ENCODE data around the gene CPSF2.
"Not testable (repeated sequence)": the region's sequence is repeated elsewhere in the genome, so short reads cannot be mapped to it uniquely, and the experiment has no call there.

The CPSF2 gene

DNA sequence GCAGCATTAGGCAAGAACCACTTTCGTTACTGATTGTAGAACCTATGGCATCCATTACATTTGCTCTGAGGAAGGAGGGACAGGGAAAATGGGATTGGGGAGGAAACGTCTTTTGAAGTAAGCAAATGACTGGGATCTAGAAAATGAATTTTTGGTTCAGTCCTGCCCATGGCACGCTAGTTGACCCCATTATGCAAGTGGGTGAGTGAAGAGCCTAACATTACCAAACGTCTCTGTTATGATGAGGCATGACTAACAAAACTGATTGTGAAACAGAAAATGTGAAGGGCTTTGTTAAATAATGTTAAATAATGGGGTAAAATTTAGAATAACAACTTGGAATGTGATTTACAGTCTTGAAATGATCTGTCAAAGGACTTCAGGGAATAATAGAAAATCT is 38.9 kb downstream of the CPSF2 start:
- no peak for DNase-seq (ENCODE audit: low spot score)

- no peak for DNase-seq (ENCODE audit: low spot score)
These were observed 39.8 kb downstream of the CPSF2 start for GRCh38 chr14:92161521-92161920.

- DNase-seq (ENCODE audit: low spot score), result no peak
These were observed 43.2 kb downstream of the CPSF2 start for GRCh38 chr14:92164958-92165357.

GRCh38 chr14:92173668-92174067 is 51.9 kb downstream of the CPSF2 start:
- no peak for DNase-seq (ENCODE audit: low spot score)

GRCh38 chr14:92175811-92176210 is 54.0 kb downstream of the CPSF2 start:
- no peak for DNase-seq (ENCODE audit: low spot score)

GRCh38 chr14:92176476-92176875 is 54.7 kb downstream of the CPSF2 start:
- no peak for DNase-seq (ENCODE audit: low spot score)

- not testable (repeated sequence) for DNase-seq (ENCODE audit: low spot score)
These were observed 57.4 kb downstream of the CPSF2 start for GRCh38 chr14:92179178-92179577.

GRCh38 chr14:92185559-92185958 is 63.8 kb downstream of the CPSF2 start:
- DNase-seq (ENCODE audit: low spot score), result no peak

DNA sequence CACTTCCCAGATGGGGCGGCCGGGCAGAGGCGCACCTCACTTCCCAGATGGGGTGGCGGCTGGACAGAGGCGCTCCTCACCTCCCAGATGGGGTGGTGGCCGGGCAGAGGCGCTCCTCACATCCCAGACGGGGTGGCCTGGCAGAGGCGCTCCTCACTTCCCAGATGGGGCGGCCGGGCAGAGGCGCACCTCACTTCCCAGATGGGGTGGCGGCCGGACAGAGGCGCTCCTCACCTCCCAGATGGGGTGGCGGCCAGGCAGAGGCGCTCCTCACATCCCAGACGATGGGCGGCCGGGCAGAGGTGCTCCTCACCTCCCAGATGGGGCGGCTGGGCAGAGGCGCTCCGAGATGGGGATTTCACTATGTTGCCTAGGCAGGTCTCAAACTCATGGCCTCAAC is 65.8 kb downstream of the CPSF2 start:
- not testable (repeated sequence) for DNase-seq (ENCODE audit: low spot score)

DNA sequence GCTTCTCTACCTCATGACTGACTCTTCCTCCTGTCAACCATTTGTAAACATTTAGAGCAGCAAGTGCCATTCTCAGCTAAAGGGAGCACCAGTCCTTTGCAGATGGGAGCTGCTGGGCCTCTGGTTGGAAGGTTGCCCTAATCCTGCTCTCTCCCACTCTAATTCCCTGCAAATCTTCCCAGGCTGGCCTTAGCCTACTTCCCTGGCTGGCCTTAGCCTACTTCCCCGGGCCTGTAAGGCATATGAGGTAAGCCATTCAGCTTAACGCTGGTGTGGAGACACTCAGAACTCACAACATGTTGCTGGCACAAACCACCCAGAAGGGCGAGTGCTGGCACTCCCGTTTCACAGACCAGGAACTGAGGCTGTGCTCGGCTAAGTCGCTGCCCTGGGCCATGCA is 69.0 kb downstream of the CPSF2 start:
- DNase-seq (ENCODE audit: low spot score), result no peak

DNA sequence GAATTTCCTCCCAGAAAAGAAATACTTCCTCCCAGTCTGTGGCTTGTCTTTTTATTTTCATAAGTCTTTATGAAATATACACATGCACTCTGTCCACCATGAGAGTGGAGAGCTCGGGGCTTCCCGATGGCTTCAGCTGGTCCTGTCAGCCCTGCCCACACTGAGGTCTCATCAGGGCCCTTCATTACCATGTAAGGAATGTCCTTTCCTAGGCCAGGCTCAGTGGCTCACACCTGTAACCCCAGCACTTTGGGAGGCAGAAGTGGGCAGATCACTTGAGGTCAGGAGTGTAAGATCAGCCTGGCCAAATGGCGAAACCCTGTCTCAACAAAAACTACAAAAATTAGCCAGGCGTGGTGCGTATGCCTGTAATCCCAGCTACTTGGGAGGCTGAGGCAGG is 77.0 kb downstream of the CPSF2 start:
- DNase-seq (ENCODE audit: low spot score), result no peak

DNA sequence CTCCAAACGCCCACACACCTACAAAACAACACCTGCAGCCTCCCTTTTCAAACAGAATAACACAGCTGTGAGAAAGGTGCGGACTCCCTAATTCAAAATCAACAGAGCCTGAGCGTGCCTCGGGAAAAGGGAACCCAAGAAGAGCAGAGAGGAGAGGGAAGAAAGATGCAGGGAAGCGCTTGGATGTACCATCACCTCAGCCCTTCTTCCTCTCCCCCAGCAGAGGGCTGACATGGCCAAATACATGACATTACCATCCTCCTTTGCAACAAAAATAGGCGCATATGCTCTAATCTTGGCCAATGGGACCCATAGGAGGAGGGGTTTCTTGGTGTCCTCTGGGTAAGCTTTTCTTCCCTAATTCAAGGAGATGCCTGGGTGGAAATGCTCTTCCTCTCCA is 78.0 kb downstream of the CPSF2 start:
- no peak for DNase-seq (ENCODE audit: low spot score)

DNA sequence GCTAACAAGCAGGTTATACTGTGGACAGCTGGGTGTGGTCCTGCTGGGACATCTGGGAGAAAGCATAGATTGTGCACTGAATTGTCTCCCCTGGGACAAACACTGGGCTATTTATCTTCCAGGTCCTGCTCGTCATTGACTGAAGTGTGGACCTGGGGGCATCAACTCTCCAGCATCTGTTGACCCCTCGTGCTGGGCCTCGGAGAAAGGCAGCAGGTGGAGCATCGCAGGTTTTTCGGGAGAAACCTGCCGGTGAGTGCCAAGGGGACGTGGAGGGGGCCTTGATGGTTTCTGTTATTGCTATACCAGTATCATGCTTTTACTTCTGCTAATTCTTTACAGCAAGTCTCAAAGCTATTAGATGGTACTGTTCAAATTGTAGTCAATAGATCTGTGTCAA is 81.3 kb downstream of the CPSF2 start:
- no peak for DNase-seq (ENCODE audit: low spot score)

- no peak for DNase-seq (ENCODE audit: low spot score)
These were observed 83.0 kb downstream of the CPSF2 start for GRCh38 chr14:92204792-92205191.

DNA sequence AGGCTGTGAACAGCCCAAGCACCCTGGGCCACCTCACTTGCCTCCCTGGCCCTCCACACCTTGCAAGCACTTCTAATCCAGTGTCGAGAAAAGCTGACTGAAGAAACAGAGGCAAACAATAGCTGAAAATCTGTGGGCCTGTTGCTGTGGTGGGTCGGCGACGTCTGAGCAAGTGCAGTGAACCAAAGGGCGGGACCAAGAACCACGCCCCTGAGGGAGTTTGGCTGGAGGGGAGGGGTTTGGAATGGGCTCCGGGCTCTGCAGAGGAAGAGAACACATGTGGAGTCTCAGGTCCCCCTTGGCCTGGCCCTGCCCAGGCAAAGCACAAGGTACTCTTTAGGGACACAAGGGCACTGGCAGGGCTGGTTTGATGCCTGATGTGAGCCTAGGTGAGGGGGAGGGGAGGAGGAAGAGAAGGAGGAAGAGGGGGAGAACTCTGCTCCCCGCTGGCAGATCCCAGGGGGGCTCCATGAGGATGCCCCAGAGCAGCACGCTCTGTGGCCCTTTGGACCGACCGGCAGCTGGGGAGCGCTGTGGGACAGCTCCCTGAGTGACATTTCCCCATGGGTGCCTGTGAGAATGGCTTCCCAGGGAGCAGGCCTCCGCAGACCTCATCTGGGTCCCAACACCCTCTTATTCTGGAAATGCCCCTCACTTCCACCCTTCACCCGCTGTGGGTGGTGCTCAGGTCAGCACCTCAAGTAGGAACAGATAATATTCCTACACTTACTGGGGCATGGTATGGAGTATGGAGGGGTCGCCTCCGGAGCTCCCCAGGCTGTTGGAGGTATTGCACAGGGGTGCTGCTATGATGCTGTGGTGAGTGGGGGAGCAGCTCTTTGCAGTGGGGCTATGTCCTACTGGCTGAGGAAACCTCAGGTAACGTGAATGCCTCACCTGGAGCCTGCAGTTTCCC is 85.5 kb downstream of the CPSF2 start:
- no peak for DNase-seq (ENCODE audit: low spot score)

GRCh38 chr14:92207928-92208265 is 86.1 kb downstream of the CPSF2 start:
- DNase-seq (ENCODE audit: low spot score), result no peak

DNA sequence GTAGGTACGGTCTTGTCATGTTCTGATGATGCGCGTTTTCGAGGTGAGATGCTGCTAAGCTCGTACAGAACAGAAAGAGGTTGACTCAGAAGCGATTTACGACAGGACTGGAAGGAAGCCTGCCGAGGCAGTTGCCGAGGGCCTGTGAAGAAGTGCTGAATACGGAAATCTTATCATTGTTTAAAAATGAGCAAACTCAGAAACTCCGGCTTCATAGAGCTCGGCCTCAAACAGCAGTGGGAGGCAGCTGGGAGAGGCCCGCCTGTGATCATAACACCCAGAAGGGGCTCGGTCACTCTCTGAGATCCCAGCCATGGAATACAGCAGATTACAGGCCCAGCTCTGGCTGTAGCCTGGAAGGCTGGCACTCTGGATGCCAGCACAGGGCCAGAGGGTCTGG is 87.4 kb downstream of the CPSF2 start:
- DNase-seq (ENCODE audit: low spot score), result no peak

DNA sequence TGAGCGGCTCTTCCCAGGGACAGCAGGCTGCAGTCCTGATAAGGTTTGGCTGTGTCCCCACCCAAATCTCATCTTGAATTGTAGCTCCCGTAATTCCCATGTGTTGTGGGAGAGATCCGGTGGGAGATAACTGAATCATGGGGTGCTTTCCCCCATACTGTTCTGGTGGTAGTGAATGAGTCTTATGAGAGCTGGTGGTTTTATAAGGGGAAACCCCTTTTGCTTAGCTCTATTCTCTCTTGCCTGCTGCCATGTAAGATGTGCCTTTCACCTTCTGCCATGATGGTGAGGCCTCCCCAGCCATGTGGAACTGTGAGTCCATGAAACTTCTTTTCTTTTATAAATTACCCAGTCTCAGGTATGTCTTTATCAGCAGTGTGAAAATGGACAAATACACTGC is 91.4 kb downstream of the CPSF2 start:
- not testable (repeated sequence) for DNase-seq (ENCODE audit: low spot score)

DNA sequence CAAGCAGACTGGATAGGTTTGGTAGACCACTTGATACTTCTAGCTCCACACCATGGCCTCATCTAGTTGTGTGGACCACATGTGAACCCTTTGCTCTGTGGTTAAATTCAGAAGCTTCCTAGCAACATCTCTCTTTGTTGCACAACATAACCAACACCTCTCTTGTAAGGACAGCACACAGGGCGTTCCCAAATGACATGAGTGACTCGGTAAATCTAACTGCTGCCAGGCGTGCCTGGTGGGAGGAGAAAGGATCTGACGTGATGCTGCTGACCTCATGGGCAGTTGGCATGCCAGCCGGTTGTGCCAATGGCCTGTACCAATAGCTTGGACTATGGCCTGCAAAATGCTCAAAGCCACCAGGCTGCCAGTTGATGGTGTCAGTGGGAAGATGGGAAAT is 93.8 kb downstream of the CPSF2 start:
- no peak for DNase-seq (ENCODE audit: low spot score)

GRCh38 chr14:92217936-92218335 is 96.2 kb downstream of the CPSF2 start:
- DNase-seq (ENCODE audit: low spot score), result no peak
